K562 (cell line): Measurements from ENCODE around the gene NAGLU. TPM values are rescaled to one million over a fixed set of nuclear protein-coding genes. Genes with fewer than 3 reads are reported as not detected.

ENCODE experiments used
- BCOR ChIP-seq: fragments of 450-650 bp; IDR thresholded peaks from 2 replicates; pipeline ENCODE4 v1.6.1; 2016
- CHD2 ChIP-seq: IDR thresholded peaks from 2 replicates; pipeline ENCODE4 v1.6.1; 2011; ENCODE audit warnings: low read depth, low read length
- EP300 ChIP-seq: IDR thresholded peaks from 2 replicates; pipeline ENCODE4 v1.6.1; 2012; ENCODE audit warnings: low read length, improper control_type of control experiment
- FOXA3 ChIP-seq, 2 experiments: fragments of 450-650 bp in 1 of 2; sonication (generic) in 1 of 2; formaldehyde crosslinking; IDR thresholded peaks in 1 of 2; conservative IDR thresholded peaks in 1 of 2; 2 replicates each; pipeline versions ENCODE4 v1.4.0 to v1.8.0; 2020 to 2022; ENCODE audit warnings: mild to moderate bottlenecking in 2 of 2, missing genetic modification reagents in 1 of 2
- FOXJ3 ChIP-seq: sonication (generic); formaldehyde crosslinking; IDR thresholded peaks from 2 replicates; pipeline ENCODE4 v1.4.0; 2020; ENCODE audit warnings: mild to moderate bottlenecking, missing genetic modification reagents
- FOXK2 ChIP-seq, 2 experiments: fragments of 450-650 bp; IDR thresholded peaks in 1 of 2; conservative IDR thresholded peaks in 1 of 2; 2 replicates each; pipeline ENCODE4 v1.6.1; 2016; ENCODE audit warnings: low read depth in 2 of 2, mild to moderate bottlenecking in 1 of 2
- GTF2F1 ChIP-seq: IDR thresholded peaks from 2 replicates; pipeline ENCODE4 v1.6.1; 2011; ENCODE audit warnings: low read depth, low read length, improper control_type of control experiment
- HDAC3 ChIP-seq: fragments of 450-650 bp; IDR thresholded peaks from 2 replicates; pipeline ENCODE4 v1.6.1; 2018; ENCODE audit warnings: borderline replicate concordance, mild to moderate bottlenecking, moderate library complexity; ENCODE audit not compliant: partially characterized antibody
- HNRNPH1 ChIP-seq: fragments of 200-400 bp; formaldehyde crosslinking; optimal IDR thresholded peaks from 2 replicates; pipeline ENCODE3; 2017; ENCODE audit warnings: low read depth, mild to moderate bottlenecking, low read length, moderate library complexity
- NFXL1 ChIP-seq: fragments of 450-650 bp; formaldehyde crosslinking; IDR thresholded peaks from 2 replicates; pipeline ENCODE4 v1.4.0; 2021; ENCODE audit warnings: mild to moderate bottlenecking
- NFYB ChIP-seq: IDR thresholded peaks from 2 replicates; pipeline ENCODE4 v1.6.1; 2011; ENCODE audit warnings: mild to moderate bottlenecking, moderate library complexity; ENCODE audit not compliant: insufficient read length; ENCODE audit errors: extremely low read depth
- NUFIP1 ChIP-seq: fragments of 450-650 bp; IDR thresholded peaks from 2 replicates; pipeline ENCODE4 v1.6.1; 2018; ENCODE audit not compliant: partially characterized antibody
- PHTF2 ChIP-seq: fragments of 250-450 bp; sonication (Bioruptor Pico); IDR thresholded peaks from 2 replicates; pipeline ENCODE4 v1.5.0; 2021; ENCODE audit warnings: mild to moderate bottlenecking
- SETDB1 ChIP-seq: IDR thresholded peaks from one replicate; pipeline ENCODE4 v1.6.1; 2012; ENCODE audit warnings: low read length, control low read depth, inconsistent platforms
- SRSF3 ChIP-seq: fragments of 200-400 bp; formaldehyde crosslinking; IDR thresholded peaks from 2 replicates; pipeline ENCODE4 v1.6.1; 2016; ENCODE audit warnings: mild to moderate bottlenecking, low read length, moderate library complexity; ENCODE audit not compliant: insufficient read depth
- STAT6 ChIP-seq: sonication (generic); formaldehyde crosslinking; IDR thresholded peaks from 2 replicates; pipeline ENCODE4 v1.8.1; 2023; ENCODE audit warnings: mild to moderate bottlenecking, missing genetic modification reagents
- TFAP4 ChIP-seq: sonication (generic); formaldehyde crosslinking; IDR thresholded peaks from 2 replicates; pipeline ENCODE4 v1.8.0; 2022; ENCODE audit warnings: missing genetic modification reagents, mild to moderate bottlenecking, moderate library complexity, borderline replicate concordance
- ZBED1 ChIP-seq: IDR thresholded peaks from 2 replicates; pipeline ENCODE4 v1.6.1; 2014
- ZNF165 ChIP-seq: fragments of 250-450 bp; sonication (Bioruptor Pico); IDR thresholded peaks from 2 replicates; pipeline ENCODE4 v1.4.0; 2020; ENCODE audit warnings: borderline replicate concordance
- ZNF224 ChIP-seq: sonication (generic); formaldehyde crosslinking; IDR thresholded peaks from 2 replicates; pipeline ENCODE4 v1.8.0; 2022; ENCODE audit warnings: mild to moderate bottlenecking, missing genetic modification reagents
- ZNF395 ChIP-seq: fragments of 200-800 bp; sonication (Bioruptor generic); IDR thresholded peaks from 2 replicates; pipeline ENCODE4 v1.6.1; 2017; ENCODE audit warnings: missing genetic modification characterization, missing compliant biosample characterization
- ZNF444 ChIP-seq: fragments of 250-450 bp; sonication (Bioruptor Pico); IDR thresholded peaks from 2 replicates; pipeline ENCODE4 v1.4.0; 2020; ENCODE audit warnings: mild to moderate bottlenecking, moderate library complexity
- ZNF76 ChIP-seq: fragments of 250-450 bp; sonication (Bioruptor Pico); IDR thresholded peaks from 2 replicates; pipeline ENCODE4 v1.4.0; 2020; ENCODE audit warnings: mild to moderate bottlenecking, moderate library complexity, borderline replicate concordance
- ZNF780A ChIP-seq: fragments of 250-450 bp; sonication (Bioruptor Pico); IDR thresholded peaks from 2 replicates; pipeline ENCODE4 v1.5.0; 2021; ENCODE audit warnings: mild to moderate bottlenecking
- polyA plus RNA-seq, 8 experiments: library from polyadenylated mRNA; depleted of rRNA in 4 of 8; stranded (reverse) in 5 of 8; unstranded in 3 of 8; fragments of >200 nt; fragmentation: Nextera tagmentation in 2 of 8; fragmentation: Illumina TruSeq in 1 of 8; extraction: Ambion mirVana in 2 of 8; extraction: Trizol in 1 of 8; gene quantifications; 2 replicates each; pipeline versions ENCODE4 v1.2.1 to v1.2.3, GENCODE V29; 2011 to 2014; ENCODE audit warnings: inconsistent platforms in 1 of 8, missing spikeins in 1 of 8
- total RNA-seq, 7 experiments: library from RNA; depleted of rRNA in 6 of 7; stranded (reverse); fragments of >200 nt in 6 of 7; fragmentation: Illumina TruSeq in 2 of 7; extraction: Trizol in 2 of 7; gene quantifications; 2 replicates each; pipeline versions ENCODE4 v1.2.1 to v1.2.3, GENCODE V29; 2011 to 2021; ENCODE audit warnings: low replicate concordance in 1 of 7

Gene NAGLU
- total and polyA plus RNA-seq, 9 of the 15 experiments (the other 6 are each of a cell fraction or from before 2014, with no cell fraction given) = 0.04 to 21.5 (median 8.5) TPM

- TF ChIP-seq FOXA3 (CRISPR knock-in tag; conservative IDR thresholded peaks at IDR 0.05 in 1 of 2, IDR thresholded peaks at IDR 0.05 in 1 of 2) = no peak
- no peak for TF ChIP-seq GTF2F1
- TF ChIP-seq ZNF165 (CRISPR knock-in tag) = no peak
- TF ChIP-seq BCOR = peak; percentile 76
- peak; percentile 76 for TF ChIP-seq TFAP4 (CRISPR knock-in tag)
- no peak for TF ChIP-seq FOXJ3 (CRISPR knock-in tag)
- TF ChIP-seq NFXL1 (CRISPR knock-in tag) = no peak
- no peak for TF ChIP-seq SETDB1
- TF ChIP-seq SRSF3 = no peak
- TF ChIP-seq ZNF224 (CRISPR knock-in tag) = no peak
- no peak for TF ChIP-seq STAT6
- TF ChIP-seq NFYB = no peak
- TF ChIP-seq NUFIP1 = no peak
- TF ChIP-seq HDAC3 = peak; percentile 87
- TF ChIP-seq PHTF2 (CRISPR knock-in tag) = no peak
- no peak for TF ChIP-seq ZNF76
- TF ChIP-seq ZBED1 = no peak
- peak; percentile 72; the same call in 1 of the 2 replicates for TF ChIP-seq EP300
- peak; percentile 21 to 60; a peak in 2 of 4 replicates for TF ChIP-seq FOXK2 (conservative IDR thresholded peaks at IDR 0.05 in 1 of 2, IDR thresholded peaks at IDR 0.05 in 1 of 2; ENCODE audit: low read depth in 2 of 2)
- TF ChIP-seq ZNF395 = no peak; the same call in 1 of the 2 replicates
- TF ChIP-seq ZNF444 (CRISPR knock-in tag) = no peak
- TF ChIP-seq HNRNPH1 = no peak
- no peak for TF ChIP-seq ZNF780A (CRISPR knock-in tag)
- peak; percentile 100 for TF ChIP-seq CHD2
Observed at GRCh38 chr17:42561897-42562387, 25.9 kb downstream of the NAGLU start, which contains the start of gene COASY (continued).
